HG03432 (cell line): ENCODE data around the gene KCNQ1.

ENCODE experiments used
- ATAC-seq: cut with Tn5 transposase; IDR thresholded peaks from one replicate; pipeline ENCODE4 v1.9.1; 2021; ENCODE audit warnings: mild to moderate bottlenecking, moderate library complexity; ENCODE audit not compliant: unreplicated experiment

KCNQ1 gene

GRCh38 chr11:2531277-2531986, 86.6 kb downstream of the KCNQ1 start:
- no peak for ATAC-seq

GRCh38 chr11:2531987-2532703, 87.3 kb downstream of the KCNQ1 start:
- ATAC-seq: no peak

GRCh38 chr11:2532704-2533586, 88.1 kb downstream of the KCNQ1 start:
- peak; percentile 65 for ATAC-seq

GRCh38 chr11:2533587-2534133, 88.9 kb downstream of the KCNQ1 start:
- ATAC-seq: no peak

GRCh38 chr11:2534134-2534956, 89.5 kb downstream of the KCNQ1 start:
- no peak for ATAC-seq

- ATAC-seq: no peak
Measured at GRCh38 chr11:2534957-2535672, 90.3 kb downstream of the KCNQ1 start.

GRCh38 chr11:2535673-2536439, 91.0 kb downstream of the KCNQ1 start:
- no peak for ATAC-seq

GRCh38 chr11:2536440-2536989, 91.7 kb downstream of the KCNQ1 start:
- ATAC-seq: no peak

GRCh38 chr11:2537010-2537705, 92.3 kb downstream of the KCNQ1 start:
- no peak for ATAC-seq

GRCh38 chr11:2537896-2538724, 93.3 kb downstream of the KCNQ1 start:
- ATAC-seq: no peak

- ATAC-seq: no peak
Measured at GRCh38 chr11:2538951-2539350, 94.1 kb downstream of the KCNQ1 start.

GRCh38 chr11:2539371-2540222, 94.8 kb downstream of the KCNQ1 start:
- ATAC-seq: no peak

GRCh38 chr11:2540223-2540991, 95.6 kb downstream of the KCNQ1 start:
- ATAC-seq: no peak

GRCh38 chr11:2540992-2541680, 96.3 kb downstream of the KCNQ1 start:
- no peak for ATAC-seq

GRCh38 chr11:2541881-2542361, 97.1 kb downstream of the KCNQ1 start:
- ATAC-seq: no peak
